Ishikawa (cell line): Measurements from ENCODE around the gene GNL1.

ENCODE experiments used
- CEBPB ChIP-seq: IDR thresholded peaks from 2 replicates; pipeline ENCODE4 v1.6.1; 2012
- CREB1 ChIP-seq: IDR thresholded peaks from 2 replicates; pipeline ENCODE4 v1.6.1; 2012; ENCODE audit warnings: low read depth
- EGR1 ChIP-seq: IDR thresholded peaks from 2 replicates; pipeline ENCODE4 v1.6.1; 2012
- EP300 ChIP-seq: IDR thresholded peaks from 2 replicates; pipeline ENCODE4 v1.6.1; 2012; ENCODE audit warnings: borderline replicate concordance
- FOXM1 ChIP-seq: IDR thresholded peaks from 2 replicates; pipeline ENCODE4 v1.6.1; 2012; ENCODE audit warnings: low read depth, borderline replicate concordance
- MAX ChIP-seq: IDR thresholded peaks from 2 replicates; pipeline ENCODE4 v1.6.1; 2012
- NFIC ChIP-seq: IDR thresholded peaks from 2 replicates; pipeline ENCODE4 v1.6.1; 2012
- RAD21 ChIP-seq: IDR thresholded peaks from 2 replicates; pipeline ENCODE4 v1.6.1; 2012; ENCODE audit warnings: low read depth
- REST ChIP-seq: IDR thresholded peaks from 2 replicates; pipeline ENCODE4 v1.6.1; 2012; ENCODE audit warnings: low read depth, mild to moderate bottlenecking
- TAF1 ChIP-seq: IDR thresholded peaks from 2 replicates; pipeline ENCODE4 v1.6.1; 2012; ENCODE audit warnings: low read depth, mild to moderate bottlenecking
- TCF12 ChIP-seq: IDR thresholded peaks from 2 replicates; pipeline ENCODE4 v1.6.1; 2012; ENCODE audit warnings: low read depth
- TEAD4 ChIP-seq: IDR thresholded peaks from 2 replicates; pipeline ENCODE4 v1.6.1; 2012
- USF1 ChIP-seq: IDR thresholded peaks from 2 replicates; pipeline ENCODE4 v1.6.1; 2012
- YY1 ChIP-seq: IDR thresholded peaks from 2 replicates; pipeline ENCODE4 v1.6.1; 2012; ENCODE audit warnings: low read depth
- ZBTB7A ChIP-seq: IDR thresholded peaks from 2 replicates; pipeline ENCODE4 v1.6.1; 2012; ENCODE audit warnings: low read depth

GNL1 gene

GRCh38 chr6:30510419-30511168, 45.7 kb downstream of the GNL1 start:
- no peak for TF ChIP-seq EP300
- TF ChIP-seq NFIC = no peak
- no peak for TF ChIP-seq RAD21

GRCh38 chr6:30508890-30509736, 47.2 kb downstream of the GNL1 start:
- TF ChIP-seq TCF12 (no peak), RAD21 (no peak), ZBTB7A (no peak), MAX (no peak), NFIC (no peak), EGR1 (no peak), TEAD4 (no peak), REST (no peak), YY1 (no peak), USF1 (no peak), CEBPB (no peak), CREB1 (no peak), TAF1 (no peak), FOXM1 (no peak), EP300 (no peak)

- no peak for TF ChIP-seq MAX
Measured at GRCh38 chr6:30507849-30508827, 48.2 kb downstream of the GNL1 start.

- no peak for TF ChIP-seq CREB1
- TF ChIP-seq YY1 = no peak
- TF ChIP-seq TCF12 = no peak
- TF ChIP-seq ZBTB7A = no peak
- no peak for TF ChIP-seq USF1
- no peak for TF ChIP-seq MAX
- TF ChIP-seq EP300 = no peak
- no peak for TF ChIP-seq EGR1
- TF ChIP-seq TEAD4 = no peak
- TF ChIP-seq TAF1 = no peak
- TF ChIP-seq RAD21 = no peak
- no peak for TF ChIP-seq FOXM1
- TF ChIP-seq CEBPB = no peak
- no peak for TF ChIP-seq REST
Measured at GRCh38 chr6:30500421-30501355, 55.6 kb downstream of the GNL1 start.
